ENCODE data around the gene LHX6.

LHX6 gene

GRCh38 chr9:122190597-122191381 lies 38.0 kb downstream of the LHX6 start:
- no peak for DNase-seq

GRCh38 chr9:122188369-122188768 lies 40.4 kb downstream of the LHX6 start:
- no peak for DNase-seq

GRCh38 chr9:122186777-122187470 lies 41.8 kb downstream of the LHX6 start:
- DNase-seq: no peak

- DNase-seq: no peak
Observed at GRCh38 chr9:122186301-122186700, 42.5 kb downstream of the LHX6 start.

- no peak for DNase-seq
Observed at GRCh38 chr9:122184551-122184950, 44.2 kb downstream of the LHX6 start.

- DNase-seq: no peak
Observed at GRCh38 chr9:122183501-122183900, 45.3 kb downstream of the LHX6 start.

GRCh38 chr9:122180633-122181032 lies 48.1 kb downstream of the LHX6 start:
- no peak for DNase-seq

GRCh38 chr9:122179690-122180074 lies 49.1 kb downstream of the LHX6 start:
- no peak for DNase-seq

- DNase-seq: no peak
Observed at GRCh38 chr9:122179054-122179689, 49.6 kb downstream of the LHX6 start.

- DNase-seq: no peak
Observed at GRCh38 chr9:122176916-122177315, 51.8 kb downstream of the LHX6 start.

GRCh38 chr9:122173670-122174069 lies 55.1 kb downstream of the LHX6 start:
- DNase-seq: no peak

- DNase-seq: no peak
Observed at GRCh38 chr9:122172131-122172530, 56.6 kb downstream of the LHX6 start.

- DNase-seq: no peak
Observed at GRCh38 chr9:122168356-122168755, 60.4 kb downstream of the LHX6 start.

GRCh38 chr9:122164286-122164685 lies 64.5 kb downstream of the LHX6 start:
- no peak for DNase-seq

- no peak for DNase-seq
Observed at GRCh38 chr9:122162415-122162814, 66.3 kb downstream of the LHX6 start.

GRCh38 chr9:122159925-122160246 lies 68.9 kb downstream of the LHX6 start:
- no peak for DNase-seq

GRCh38 chr9:122159026-122159924 lies 69.5 kb downstream of the LHX6 start, which contains the start of the genes MORN5 and NDUFA8:
TSS of gene MORN5 (plus strand) at chr9:122159908. CDS start at chr9:122159973, 65 bp downstream.
TSS of gene NDUFA8 (minus strand) at chr9:122159779. CDS start at chr9:122159677, 102 bp downstream.
- DNase-seq: peak; percentile 82

GRCh38 chr9:122158202-122158601 lies 70.6 kb downstream of the LHX6 start:
- peak; percentile 35 for DNase-seq

- DNase-seq: no peak
Observed at GRCh38 chr9:122155796-122156195, 73.0 kb downstream of the LHX6 start.

Data from DMS 273 treated with DMSO at 0.1 percent for 48 hours (cell line).